Measurements from ENCODE around the gene RAB11B.
"Not testable (repeated sequence)": the region's sequence is repeated elsewhere in the genome, so short reads cannot be mapped to it uniquely, and the experiment has no call there.

Gene RAB11B

GRCh38 chr19:8366121-8366581 is 24.0 kb upstream of the RAB11B start:
- no peak overlapping the region for H3K4me3 ChIP-seq (ENCODE audit: low read depth, low read length)
- no peak for TF ChIP-seq CTCF (IDR thresholded peaks at IDR 0.05; ENCODE audit: borderline replicate concordance, insufficient read depth, low read depth, low read length)

GRCh38 chr19:8366961-8367326 is 23.2 kb upstream of the RAB11B start:
- no peak overlapping the region for H3K4me3 ChIP-seq (ENCODE audit: low read depth, low read length)
- TF ChIP-seq CTCF (IDR thresholded peaks at IDR 0.05; ENCODE audit: borderline replicate concordance, insufficient read depth, low read depth, low read length) = no peak

- TF ChIP-seq CTCF (IDR thresholded peaks at IDR 0.05; ENCODE audit: borderline replicate concordance, insufficient read depth, low read depth, low read length) = no peak
- H3K4me3 ChIP-seq (ENCODE audit: low read depth, low read length) = no peak overlapping the region
Measured at GRCh38 chr19:8367327-8368001, 22.7 kb upstream of the RAB11B start.

GRCh38 chr19:8370176-8371010 is 19.8 kb upstream of the RAB11B start:
- H3K4me3 ChIP-seq (ENCODE audit: low read depth, low read length) = no peak overlapping the region
- TF ChIP-seq CTCF (IDR thresholded peaks at IDR 0.05; ENCODE audit: borderline replicate concordance, insufficient read depth, low read depth, low read length) = no peak

DNA sequence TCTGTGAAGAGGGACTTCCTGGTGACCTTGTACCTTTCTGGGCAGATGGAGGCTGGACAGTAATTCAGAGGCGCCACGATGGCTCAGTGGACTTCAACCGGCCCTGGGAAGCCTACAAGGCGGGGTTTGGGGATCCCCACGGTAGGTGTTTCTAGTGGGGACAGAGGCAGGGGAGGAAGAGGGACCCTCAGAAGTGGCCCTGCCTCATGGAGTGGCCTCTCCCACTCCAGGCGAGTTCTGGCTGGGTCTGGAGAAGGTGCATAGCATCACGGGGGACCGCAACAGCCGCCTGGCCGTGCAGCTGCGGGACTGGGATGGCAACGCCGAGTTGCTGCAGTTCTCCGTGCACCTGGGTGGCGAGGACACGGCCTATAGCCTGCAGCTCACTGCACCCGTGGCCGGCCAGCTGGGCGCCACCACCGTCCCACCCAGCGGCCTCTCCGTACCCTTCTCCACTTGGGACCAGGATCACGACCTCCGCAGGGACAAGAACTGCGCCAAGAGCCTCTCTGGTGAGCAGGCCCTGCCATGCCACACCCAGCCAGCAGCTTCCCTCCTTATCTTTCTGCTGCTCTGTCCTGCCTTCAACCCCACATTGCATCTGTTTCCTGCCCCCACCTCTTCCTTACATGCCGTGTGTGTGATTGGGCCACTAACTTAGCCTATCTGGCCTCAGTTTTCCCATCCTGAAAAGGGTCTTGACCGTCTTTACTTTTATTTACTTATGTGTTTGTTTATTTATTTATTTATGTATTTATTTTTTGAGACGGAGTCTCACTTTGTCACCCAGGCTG is 19.0 kb upstream of the RAB11B start:
- TF ChIP-seq CTCF (IDR thresholded peaks at IDR 0.05; ENCODE audit: borderline replicate concordance, insufficient read depth, low read depth, low read length) = no peak
- H3K4me3 ChIP-seq (ENCODE audit: low read depth, low read length) = no peak overlapping the region

GRCh38 chr19:8373867-8374813 is 16.0 kb upstream of the RAB11B start:
- no peak overlapping the region for H3K4me3 ChIP-seq (ENCODE audit: low read depth, low read length)
- no peak for TF ChIP-seq CTCF (IDR thresholded peaks at IDR 0.05; ENCODE audit: borderline replicate concordance, insufficient read depth, low read depth, low read length)

- not testable (repeated sequence) for H3K4me3 ChIP-seq (ENCODE audit: low read depth, low read length)
Measured at GRCh38 chr19:8375766-8376165, 14.4 kb upstream of the RAB11B start.

GRCh38 chr19:8376373-8376974 is 13.7 kb upstream of the RAB11B start:
- not testable (repeated sequence) for H3K4me3 ChIP-seq (ENCODE audit: low read depth, low read length)

Data from GM12875 (cell line).